Stimulated activated naive CD8-positive, alpha-beta T cell treated with anti-CD3 and anti-CD28 coated beads, Interleukin-15, Interleukin-2, amounts not matched to agents 100 U/mL and 50 U/mL, for 24 hours (primary cell): ENCODE measurements around the gene PRR14.
"Not testable (repeated sequence)": the region's sequence is repeated elsewhere in the genome, so short reads cannot be mapped to it uniquely, and the experiment has no call there.

ENCODE experiments used
- ATAC-seq: fragments of 150-1000 bp; cut with Tn5 transposase; one replicate; pipeline ENCODE4 v1.10.0; 2021
- DNase-seq: peaks from one replicate; pipeline ENCODE4 v3.0.0; 2021

Gene PRR14

GRCh38 chr16:30632454-30632853, 18.3 kb upstream of the PRR14 start:
- not testable (repeated sequence) for DNase-seq, ATAC-seq

GRCh38 chr16:30633526-30633925, 17.2 kb upstream of the PRR14 start:
- DNase-seq (no peak), ATAC-seq (no peak)

- ATAC-seq (no peak), DNase-seq (no peak)
Observed at GRCh38 chr16:30636599-30636998, 14.2 kb upstream of the PRR14 start.

GRCh38 chr16:30637139-30637538, 13.6 kb upstream of the PRR14 start:
- not testable (repeated sequence) for ATAC-seq, DNase-seq

- DNase-seq, result no peak
- ATAC-seq, result no peak
Observed at GRCh38 chr16:30637944-30638343, 12.8 kb upstream of the PRR14 start.

- DNase-seq, result no peak
- ATAC-seq, result no peak
Observed at GRCh38 chr16:30641378-30641982, 9.3 kb upstream of the PRR14 start.

- ATAC-seq, result no peak
- no peak for DNase-seq
Observed at GRCh38 chr16:30644334-30644830, 6.4 kb upstream of the PRR14 start.

- ATAC-seq, result no peak
- no peak for DNase-seq
Observed at GRCh38 chr16:30645727-30646126, 5.0 kb upstream of the PRR14 start.

- no peak for ATAC-seq
- DNase-seq, result no peak
Observed at GRCh38 chr16:30647274-30647571, 3.5 kb upstream of the PRR14 start.

- peak; percentile 56 for DNase-seq
- ATAC-seq, result no peak
Observed at GRCh38 chr16:30649725-30650368, 913 bp upstream of the PRR14 start.

GRCh38 chr16:30651124-30652004, 604 bp downstream of the PRR14 start:
- ATAC-seq (peak; percentile 66), DNase-seq (peak; percentile 87)

GRCh38 chr16:30652005-30652296, 1.2 kb downstream of the PRR14 start:
- no peak for DNase-seq
- ATAC-seq, result no peak

- no peak for ATAC-seq
- no peak for DNase-seq
Observed at GRCh38 chr16:30652718-30653117, 2.0 kb downstream of the PRR14 start.

GRCh38 chr16:30654856-30655255, 4.1 kb downstream of the PRR14 start:
- no peak for DNase-seq
- no peak for ATAC-seq

- ATAC-seq, result no peak
- no peak for DNase-seq
Observed at GRCh38 chr16:30655815-30656347, 5.1 kb downstream of the PRR14 start.

- no peak for DNase-seq
- ATAC-seq, result no peak
Observed at GRCh38 chr16:30656388-30656787, 5.6 kb downstream of the PRR14 start.

GRCh38 chr16:30656974-30657865, 6.5 kb downstream of the PRR14 start:
- ATAC-seq, result no peak

GRCh38 chr16:30657866-30658730, 7.3 kb downstream of the PRR14 start, which contains the start of gene FBRS:
Gene FBRS (plus strand): TSS chr16:30658431. CDS start chr16:30659519, 1,088 bp downstream.
- ATAC-seq (peak; percentile 79), DNase-seq (peak; percentile 100)

More at GRCh38 chr16:30656974-30657865, 6.5 kb downstream of the PRR14 start:
- DNase-seq, result no peak

GRCh38 chr16:30658731-30659506, 8.2 kb downstream of the PRR14 start:
- DNase-seq (no peak), ATAC-seq (peak; percentile 29)
